Measurements from ENCODE around the gene PPP3CA.
"Not testable (repeated sequence)": the region's sequence is repeated elsewhere in the genome, so short reads cannot be mapped to it uniquely, and the experiment has no call there.

PPP3CA gene

GRCh38 chr4:101033986-101034385 lies 313.3 kb downstream of the PPP3CA start:
- no peak for DNase-seq

GRCh38 chr4:101032541-101032940 lies 314.8 kb downstream of the PPP3CA start:
- DNase-seq = no peak

- DNase-seq = no peak
Measured at GRCh38 chr4:101031971-101032370, 315.4 kb downstream of the PPP3CA start.

GRCh38 chr4:101028886-101029285 lies 318.4 kb downstream of the PPP3CA start:
- no peak for DNase-seq

GRCh38 chr4:101027721-101028120 lies 319.6 kb downstream of the PPP3CA start:
- DNase-seq = no peak

- DNase-seq = no peak
Measured at GRCh38 chr4:101025755-101026154, 321.6 kb downstream of the PPP3CA start.

GRCh38 chr4:101022151-101023024 lies 324.9 kb downstream of the PPP3CA start:
- peak; percentile 44 for DNase-seq

- DNase-seq = peak; percentile 56
Measured at GRCh38 chr4:101020956-101021355, 326.4 kb downstream of the PPP3CA start.

- no peak for DNase-seq
Measured at GRCh38 chr4:101019941-101020401, 327.4 kb downstream of the PPP3CA start.

- DNase-seq = no peak
Measured at GRCh38 chr4:101019313-101019712, 328.0 kb downstream of the PPP3CA start.

- DNase-seq = no peak
Measured at GRCh38 chr4:101018836-101019235, 328.5 kb downstream of the PPP3CA start.

GRCh38 chr4:101014417-101014816 lies 332.9 kb downstream of the PPP3CA start:
- no peak for DNase-seq

GRCh38 chr4:101010987-101011386 lies 336.3 kb downstream of the PPP3CA start:
- no peak for DNase-seq

- no peak for DNase-seq
Measured at GRCh38 chr4:101009471-101009870, 337.9 kb downstream of the PPP3CA start.

GRCh38 chr4:101008503-101008902 lies 338.8 kb downstream of the PPP3CA start:
- DNase-seq = no peak

- DNase-seq = no peak
Measured at GRCh38 chr4:101005659-101006058, 341.7 kb downstream of the PPP3CA start.

- DNase-seq = no peak
Measured at GRCh38 chr4:101000496-101000895, 346.8 kb downstream of the PPP3CA start.

- no peak for DNase-seq
Measured at GRCh38 chr4:100995671-100996070, 351.7 kb downstream of the PPP3CA start.

- DNase-seq = not testable (repeated sequence)
Measured at GRCh38 chr4:100995002-100995401, 352.3 kb downstream of the PPP3CA start.

GRCh38 chr4:100991332-100992069 lies 355.8 kb downstream of the PPP3CA start:
- DNase-seq = peak; percentile 59

GRCh38 chr4:100989401-100989800 lies 357.9 kb downstream of the PPP3CA start:
- peak; percentile 20 for DNase-seq

GRCh38 chr4:100988876-100989275 lies 358.4 kb downstream of the PPP3CA start:
- DNase-seq = peak; percentile 72

- peak; percentile 27 for DNase-seq
Measured at GRCh38 chr4:100986360-100986868, 360.9 kb downstream of the PPP3CA start.

GRCh38 chr4:100985576-100985975 lies 361.8 kb downstream of the PPP3CA start:
- DNase-seq = no peak
